ENCODE data around the gene TEKT3.

DNA sequence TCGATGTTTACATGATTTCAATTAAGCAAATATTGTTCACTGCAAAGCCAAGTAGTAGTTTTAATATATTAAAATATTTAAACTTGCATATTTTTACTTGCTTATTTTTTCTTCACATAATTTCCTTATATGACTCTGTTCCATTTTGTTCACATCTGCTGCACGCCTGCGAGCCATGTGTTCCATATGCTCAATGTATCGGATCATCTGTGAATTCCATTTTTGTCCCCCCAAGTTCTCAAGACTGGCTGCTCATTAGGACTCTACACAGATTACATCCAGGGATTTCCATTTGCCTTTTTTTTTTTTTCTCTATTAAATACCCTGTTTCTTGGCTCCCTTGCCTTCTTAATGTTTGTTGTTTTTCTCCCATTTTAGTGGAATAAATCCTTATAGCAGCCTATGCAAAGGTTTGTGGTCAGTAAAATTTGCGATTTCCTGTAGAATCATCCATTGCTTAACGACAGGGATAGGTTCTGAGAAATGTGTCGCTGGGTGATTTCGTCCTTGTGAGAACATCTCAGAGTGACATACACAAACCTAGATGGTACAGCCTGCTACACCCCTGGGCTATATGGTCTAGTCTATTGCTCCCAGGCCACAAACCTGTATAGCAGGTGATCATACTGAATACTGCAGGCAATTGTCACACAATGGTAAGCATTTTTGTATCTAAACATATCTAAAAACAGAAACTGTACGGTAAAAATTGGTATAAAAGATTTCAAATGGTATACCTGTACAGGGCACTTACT is 30.2 kb upstream of the TEKT3 start:
- TF ChIP-seq, protein P1, sequence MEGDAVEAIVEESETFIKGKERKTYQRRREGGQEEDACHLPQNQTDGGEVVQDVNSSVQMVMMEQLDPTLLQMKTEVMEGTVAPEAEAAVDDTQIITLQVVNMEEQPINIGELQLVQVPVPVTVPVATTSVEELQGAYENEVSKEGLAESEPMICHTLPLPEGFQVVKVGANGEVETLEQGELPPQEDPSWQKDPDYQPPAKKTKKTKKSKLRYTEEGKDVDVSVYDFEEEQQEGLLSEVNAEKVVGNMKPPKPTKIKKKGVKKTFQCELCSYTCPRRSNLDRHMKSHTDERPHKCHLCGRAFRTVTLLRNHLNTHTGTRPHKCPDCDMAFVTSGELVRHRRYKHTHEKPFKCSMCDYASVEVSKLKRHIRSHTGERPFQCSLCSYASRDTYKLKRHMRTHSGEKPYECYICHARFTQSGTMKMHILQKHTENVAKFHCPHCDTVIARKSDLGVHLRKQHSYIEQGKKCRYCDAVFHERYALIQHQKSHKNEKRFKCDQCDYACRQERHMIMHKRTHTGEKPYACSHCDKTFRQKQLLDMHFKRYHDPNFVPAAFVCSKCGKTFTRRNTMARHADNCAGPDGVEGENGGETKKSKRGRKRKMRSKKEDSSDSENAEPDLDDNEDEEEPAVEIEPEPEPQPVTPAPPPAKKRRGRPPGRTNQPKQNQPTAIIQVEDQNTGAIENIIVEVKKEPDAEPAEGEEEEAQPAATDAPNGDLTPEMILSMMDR (conservative IDR thresholded peaks at IDR 0.05; ENCODE audit: low read length): no peak
- TF ChIP-seq EZH2phosphoT487 (IDR thresholded peaks at IDR 0.05; ENCODE audit: borderline replicate concordance, low read depth, low read length): no peak
